K562 (cell line): ENCODE measurements around the gene TIMP4.

Experiments used
- BMI1 ChIP-seq: fragments of 150-350 bp; IDR thresholded peaks from 2 replicates; pipeline ENCODE4 v1.6.1; 2014; ENCODE audit warnings: low read length
- ESRRA ChIP-seq: fragments of 450-650 bp; IDR thresholded peaks from 2 replicates; pipeline ENCODE4 v1.6.1; 2014; ENCODE audit warnings: low read depth, mild to moderate bottlenecking, moderate library complexity, borderline replicate concordance
- FOXA3 ChIP-seq, 2 experiments: fragments of 450-650 bp in 1 of 2; sonication (generic) in 1 of 2; formaldehyde crosslinking; IDR thresholded peaks in 1 of 2; conservative IDR thresholded peaks in 1 of 2; 2 replicates each; pipeline versions ENCODE4 v1.4.0 to v1.8.0; 2020 to 2022; ENCODE audit warnings: mild to moderate bottlenecking in 2 of 2, missing genetic modification reagents in 1 of 2
- HDGF ChIP-seq: fragments of 450-650 bp; IDR thresholded peaks from 2 replicates; pipeline ENCODE4 v1.6.1; 2016
- L3MBTL2 ChIP-seq: fragments of 450-650 bp; IDR thresholded peaks from 2 replicates; pipeline ENCODE4 v1.6.1; 2016; ENCODE audit warnings: mild to moderate bottlenecking, moderate library complexity
- NR2C2 ChIP-seq, 2 experiments: fragments of 200-800 bp in 1 of 2; sonication (Bioruptor generic) in 1 of 2; sonication (generic) in 1 of 2; formaldehyde crosslinking in 1 of 2; IDR thresholded peaks; 2 replicates each; pipeline versions ENCODE4 v1.6.1 to v1.8.0; 2016 to 2022; ENCODE audit warnings: mild to moderate bottlenecking in 1 of 2, missing compliant biosample characterization in 1 of 2, missing genetic modification characterization in 1 of 2, missing genetic modification reagents in 1 of 2
- THRAP3 ChIP-seq: fragments of 450-650 bp; IDR thresholded peaks from 2 replicates; pipeline ENCODE4 v1.6.1; 2016; ENCODE audit warnings: mild to moderate bottlenecking, inconsistent platforms, borderline replicate concordance
- ZNF121 ChIP-seq: sonication (generic); formaldehyde crosslinking; conservative IDR thresholded peaks from 2 replicates; pipeline ENCODE4 v1.8.0; 2022; ENCODE audit warnings: missing genetic modification reagents
- ZNF263 ChIP-seq: sonication (generic); formaldehyde crosslinking; IDR thresholded peaks from 2 replicates; pipeline ENCODE4 v1.8.0; 2022; ENCODE audit warnings: mild to moderate bottlenecking, missing genetic modification reagents, borderline replicate concordance
- TF ChIP-seq, protein P1 (sequence below), 3 experiments: IDR thresholded peaks in 2 of 3; conservative IDR thresholded peaks in 1 of 3; 2 replicates each; pipeline ENCODE4 v1.5.1; 2011 to 2012; ENCODE audit warnings: low read length in 3 of 3, mild to moderate bottlenecking in 3 of 3, control low read depth in 2 of 3, improper control_type of control experiment in 1 of 3, inconsistent platforms in 1 of 3, low read depth in 1 of 3, mixed read lengths in 1 of 3, moderate library complexity in 1 of 3; ENCODE audit not compliant: insufficient read depth in 2 of 3
- TF ChIP-seq, protein P2 (sequence below): IDR thresholded peaks from 3 replicates; pipeline ENCODE4 v1.6.1; 2011; ENCODE audit warnings: borderline replicate concordance, mild to moderate bottlenecking; ENCODE audit not compliant: insufficient read length, insufficient read depth
- TF ChIP-seq, protein P3 (sequence below): sonication (generic); formaldehyde crosslinking; IDR thresholded peaks from 2 replicates; pipeline ENCODE4 v1.8.0; 2022; ENCODE audit warnings: mild to moderate bottlenecking, missing genetic modification reagents
- TF ChIP-seq, protein P4 (sequence below): fragments of 450-650 bp; formaldehyde crosslinking; IDR thresholded peaks from 2 replicates; pipeline ENCODE4 v1.4.0; 2020; ENCODE audit warnings: mild to moderate bottlenecking, moderate library complexity
- TF ChIP-seq, protein P5 (sequence below): sonication (generic); formaldehyde crosslinking; IDR thresholded peaks from 2 replicates; pipeline ENCODE4 v1.8.0; 2022; ENCODE audit warnings: mild to moderate bottlenecking, low read depth, missing genetic modification reagents

DNA sequence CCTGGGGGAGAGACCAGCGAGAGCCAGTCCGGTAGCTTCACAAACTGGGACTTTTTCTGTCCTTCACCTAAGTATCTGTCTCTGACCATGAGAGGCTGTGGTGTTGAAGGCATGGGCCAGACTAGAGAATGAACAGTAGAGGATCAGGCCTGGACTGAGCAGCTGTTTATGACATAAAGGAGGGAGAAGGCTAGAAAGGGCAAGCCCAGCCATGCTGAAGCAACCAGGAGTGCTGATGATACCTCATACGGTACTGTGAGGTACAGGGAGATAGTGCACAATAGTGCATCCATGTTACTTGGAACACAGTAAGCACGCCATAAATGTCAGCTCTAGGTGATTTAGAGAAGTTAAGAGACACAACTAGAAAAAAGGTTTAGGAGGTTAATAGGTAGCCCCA, 22.6 kb upstream of the TIMP4 start:
- no peak for TF ChIP-seq FOXA3 (CRISPR knock-in tag; conservative IDR thresholded peaks at IDR 0.05 in 1 of 2, IDR thresholded peaks at IDR 0.05 in 1 of 2)
- no peak for TF ChIP-seq HDGF
- TF ChIP-seq ZNF263 (CRISPR knock-in tag): no peak
- TF ChIP-seq, protein P1, sequence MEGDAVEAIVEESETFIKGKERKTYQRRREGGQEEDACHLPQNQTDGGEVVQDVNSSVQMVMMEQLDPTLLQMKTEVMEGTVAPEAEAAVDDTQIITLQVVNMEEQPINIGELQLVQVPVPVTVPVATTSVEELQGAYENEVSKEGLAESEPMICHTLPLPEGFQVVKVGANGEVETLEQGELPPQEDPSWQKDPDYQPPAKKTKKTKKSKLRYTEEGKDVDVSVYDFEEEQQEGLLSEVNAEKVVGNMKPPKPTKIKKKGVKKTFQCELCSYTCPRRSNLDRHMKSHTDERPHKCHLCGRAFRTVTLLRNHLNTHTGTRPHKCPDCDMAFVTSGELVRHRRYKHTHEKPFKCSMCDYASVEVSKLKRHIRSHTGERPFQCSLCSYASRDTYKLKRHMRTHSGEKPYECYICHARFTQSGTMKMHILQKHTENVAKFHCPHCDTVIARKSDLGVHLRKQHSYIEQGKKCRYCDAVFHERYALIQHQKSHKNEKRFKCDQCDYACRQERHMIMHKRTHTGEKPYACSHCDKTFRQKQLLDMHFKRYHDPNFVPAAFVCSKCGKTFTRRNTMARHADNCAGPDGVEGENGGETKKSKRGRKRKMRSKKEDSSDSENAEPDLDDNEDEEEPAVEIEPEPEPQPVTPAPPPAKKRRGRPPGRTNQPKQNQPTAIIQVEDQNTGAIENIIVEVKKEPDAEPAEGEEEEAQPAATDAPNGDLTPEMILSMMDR (IDR thresholded peaks at IDR 0.05 in 2 of 3, conservative IDR thresholded peaks at IDR 0.05 in 1 of 3; ENCODE audit: insufficient read depth in 2 of 3, low read depth in 1 of 3, low read length in 3 of 3): no peak
- TF ChIP-seq, protein P2, sequence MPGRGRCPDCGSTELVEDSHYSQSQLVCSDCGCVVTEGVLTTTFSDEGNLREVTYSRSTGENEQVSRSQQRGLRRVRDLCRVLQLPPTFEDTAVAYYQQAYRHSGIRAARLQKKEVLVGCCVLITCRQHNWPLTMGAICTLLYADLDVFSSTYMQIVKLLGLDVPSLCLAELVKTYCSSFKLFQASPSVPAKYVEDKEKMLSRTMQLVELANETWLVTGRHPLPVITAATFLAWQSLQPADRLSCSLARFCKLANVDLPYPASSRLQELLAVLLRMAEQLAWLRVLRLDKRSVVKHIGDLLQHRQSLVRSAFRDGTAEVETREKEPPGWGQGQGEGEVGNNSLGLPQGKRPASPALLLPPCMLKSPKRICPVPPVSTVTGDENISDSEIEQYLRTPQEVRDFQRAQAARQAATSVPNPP: no peak
- no peak for TF ChIP-seq NR2C2 (CRISPR knock-in tag; IDR thresholded peaks at IDR 0.05)
- TF ChIP-seq NR2C2 (tag; IDR thresholded peaks at IDR 0.05): no peak
- TF ChIP-seq ZNF121 (CRISPR knock-in tag): no peak
- no peak for TF ChIP-seq THRAP3
- TF ChIP-seq, protein P3, sequence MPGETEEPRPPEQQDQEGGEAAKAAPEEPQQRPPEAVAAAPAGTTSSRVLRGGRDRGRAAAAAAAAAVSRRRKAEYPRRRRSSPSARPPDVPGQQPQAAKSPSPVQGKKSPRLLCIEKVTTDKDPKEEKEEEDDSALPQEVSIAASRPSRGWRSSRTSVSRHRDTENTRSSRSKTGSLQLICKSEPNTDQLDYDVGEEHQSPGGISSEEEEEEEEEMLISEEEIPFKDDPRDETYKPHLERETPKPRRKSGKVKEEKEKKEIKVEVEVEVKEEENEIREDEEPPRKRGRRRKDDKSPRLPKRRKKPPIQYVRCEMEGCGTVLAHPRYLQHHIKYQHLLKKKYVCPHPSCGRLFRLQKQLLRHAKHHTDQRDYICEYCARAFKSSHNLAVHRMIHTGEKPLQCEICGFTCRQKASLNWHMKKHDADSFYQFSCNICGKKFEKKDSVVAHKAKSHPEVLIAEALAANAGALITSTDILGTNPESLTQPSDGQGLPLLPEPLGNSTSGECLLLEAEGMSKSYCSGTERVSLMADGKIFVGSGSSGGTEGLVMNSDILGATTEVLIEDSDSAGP (CRISPR knock-in tag): no peak
- no peak for TF ChIP-seq L3MBTL2
- TF ChIP-seq, protein P4, sequence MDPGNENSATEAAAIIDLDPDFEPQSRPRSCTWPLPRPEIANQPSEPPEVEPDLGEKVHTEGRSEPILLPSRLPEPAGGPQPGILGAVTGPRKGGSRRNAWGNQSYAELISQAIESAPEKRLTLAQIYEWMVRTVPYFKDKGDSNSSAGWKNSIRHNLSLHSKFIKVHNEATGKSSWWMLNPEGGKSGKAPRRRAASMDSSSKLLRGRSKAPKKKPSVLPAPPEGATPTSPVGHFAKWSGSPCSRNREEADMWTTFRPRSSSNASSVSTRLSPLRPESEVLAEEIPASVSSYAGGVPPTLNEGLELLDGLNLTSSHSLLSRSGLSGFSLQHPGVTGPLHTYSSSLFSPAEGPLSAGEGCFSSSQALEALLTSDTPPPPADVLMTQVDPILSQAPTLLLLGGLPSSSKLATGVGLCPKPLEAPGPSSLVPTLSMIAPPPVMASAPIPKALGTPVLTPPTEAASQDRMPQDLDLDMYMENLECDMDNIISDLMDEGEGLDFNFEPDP: no peak
- TF ChIP-seq, protein P5, sequence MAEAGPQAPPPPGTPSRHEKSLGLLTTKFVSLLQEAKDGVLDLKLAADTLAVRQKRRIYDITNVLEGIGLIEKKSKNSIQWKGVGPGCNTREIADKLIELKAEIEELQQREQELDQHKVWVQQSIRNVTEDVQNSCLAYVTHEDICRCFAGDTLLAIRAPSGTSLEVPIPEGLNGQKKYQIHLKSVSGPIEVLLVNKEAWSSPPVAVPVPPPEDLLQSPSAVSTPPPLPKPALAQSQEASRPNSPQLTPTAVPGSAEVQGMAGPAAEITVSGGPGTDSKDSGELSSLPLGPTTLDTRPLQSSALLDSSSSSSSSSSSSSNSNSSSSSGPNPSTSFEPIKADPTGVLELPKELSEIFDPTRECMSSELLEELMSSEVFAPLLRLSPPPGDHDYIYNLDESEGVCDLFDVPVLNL (CRISPR knock-in tag): no peak
- no peak for TF ChIP-seq ESRRA
- TF ChIP-seq BMI1: no peak
